ENCODE measurements around the gene KCNG1. TPM values are rescaled to one million over a fixed set of nuclear protein-coding genes. Genes with fewer than 3 reads are reported as not detected.

Gene KCNG1
- total and polyA plus RNA-seq, 2 of the 4 experiments (the other 2 are of a cell fraction): 23.7 to 51.4 TPM

GRCh38 chr20:50958615-50959542 lies 64.0 kb downstream of the KCNG1 start, which contains the start of gene MOCS3:
TSS of gene MOCS3 (plus strand) at chr20:50958818. CDS start at chr20:50958843, 25 bp downstream.
- Histone ChIP-seq H4K91ac (ENCODE audit: insufficient read depth, low read depth, low read length) (peak within 1 kb of the TSS; percentile 79), H3K56ac (ENCODE audit: extremely low read depth, insufficient read depth, low read length) (peak within 1 kb of the TSS; percentile 100), H3K9ac (ENCODE audit: low read depth, low read length) (peak within 1 kb of the TSS; percentile 97), H3K4me2 (ENCODE audit: low read depth, low read length) (peak within 1 kb of the TSS; percentile 96), H2AK9ac (replicated peaks; ENCODE audit: low read depth, low read length, poor library complexity) (peak within 1 kb of the TSS; percentile 80), H4K20me1 (ENCODE audit: insufficient read depth, low read length) (peaks cover 26% of the 10 kb centered on the region), H4K8ac (ENCODE audit: low read depth in 2 of 2, low read length in 2 of 2) (peak within 1 kb of the TSS; percentile 65 to 97), H2BK120ac (ENCODE audit: low read depth, low read length) (peak within 1 kb of the TSS; percentile 96), H3K36me3 (ENCODE audit: control insufficient read depth, insufficient read depth, low read length) (peaks cover 4% of the 10 kb centered on the region), H3K23ac (ENCODE audit: low read depth, low read length) (peak within 1 kb of the TSS; percentile 91), H3K27me3 (ENCODE audit: control insufficient read depth, insufficient read depth, low read length) (no peaks in the 10 kb centered on the region), H2AFZ (replicated peaks; ENCODE audit: low read length, poor library complexity) (peak within 1 kb of the TSS; percentile 97), H3K4me1 (ENCODE audit: control insufficient read depth, insufficient read depth, low read length) (peaks cover 10% of the 10 kb centered on the region), H2BK15ac (ENCODE audit: low read depth, low read length) (peak within 1 kb of the TSS; percentile 65; the same call in 1 of the 3 replicates), H2AK5ac (ENCODE audit: low read depth, low read length) (peak within 1 kb of the TSS; percentile 96), H4K5ac (ENCODE audit: low read depth, low read length) (peak within 1 kb of the TSS; percentile 93), H3K4ac (ENCODE audit: low read depth, low read length) (peak within 1 kb of the TSS; percentile 85), H3K4me3 (ENCODE audit: insufficient read depth, low read depth, low read length) (peak within 1 kb of the TSS; percentile 91), H3K27ac (ENCODE audit: insufficient read depth, low read length) (peak within 1 kb of the TSS; percentile 93), H3K18ac (ENCODE audit: low read depth, low read length) (peak within 1 kb of the TSS; percentile 92), H3K14ac (replicated peaks; ENCODE audit: low read depth, low read length) (peak within 1 kb of the TSS; percentile 88), H3K9me3 (ENCODE audit: control insufficient read depth, insufficient read depth, low read length) (no peaks in the 10 kb centered on the region), H2BK5ac (ENCODE audit: low read depth, low read length, poor library complexity, severe bottlenecking) (peak within 1 kb of the TSS; percentile 93), H3K79me1 (ENCODE audit: low read depth in 1 of 2, low read length in 2 of 2) (peaks cover 10 to 50% of the 10 kb centered on the region in 2 experiments; a peak in 3 of 4 replicates), H3K9me1 (ENCODE audit: insufficient read depth, low read length) (peaks cover 7% of the 10 kb centered on the region; the same call in 1 of the 2 replicates), H2BK20ac (ENCODE audit: low read depth, low read length) (peak within 1 kb of the TSS; percentile 90)
- TF ChIP-seq NFE2L2 (IDR thresholded peaks at IDR 0.05; ENCODE audit: low read depth, low read length) (no peak), BHLHE40 (IDR thresholded peaks at IDR 0.05; ENCODE audit: low read depth, low read length) (peak; percentile 97), MXI1 (IDR thresholded peaks at IDR 0.05; ENCODE audit: borderline replicate concordance, low read depth, low read length) (peak; percentile 91), POLR2A (IDR thresholded peaks at IDR 0.05; ENCODE audit: low read depth, low read length) (peak; percentile 78; the same call in 1 of the 2 replicates), FOS (IDR thresholded peaks at IDR 0.05; ENCODE audit: low read depth, low read length) (peak; percentile 36; the same call in 1 of the 2 replicates), USF2 (IDR thresholded peaks at IDR 0.05; ENCODE audit: low read depth, low read length) (no peak), CTCF (conservative IDR thresholded peaks at IDR 0.05; ENCODE audit: low read depth, low read length) (0 out of 2 replicates have a peak, but pooled peaks have one; percentile 0), CEBPB (IDR thresholded peaks at IDR 0.05; ENCODE audit: low read depth, low read length) (peak; percentile 71), RFX5 (IDR thresholded peaks at IDR 0.05; ENCODE audit: low read depth, low read length) (no peak), CHD1 (IDR thresholded peaks at IDR 0.05; ENCODE audit: low read depth, low read length) (0 out of 2 replicates have a peak, but pooled peaks have one; percentile 28)
- ChIA-PET POLR2A (ENCODE audit: unreplicated experiment) (no interaction called here), CTCF (interaction anchor here (1.0 to 1.2 kb wide), 2 partner anchors 23 to 26 kb away, joined by 3 to 4 read pairs; no protein-coding TSS in a partner anchor)
- 3% methylated on average over 43 of the region's 67 CpGs; no CpG with 5 or more reads in 1 of the 2 experiments for WGBS, 2 experiments (ENCODE audit: extremely low coverage in 2 of 2, insufficient read length in 1 of 2)
- no TSS peak for BruUV-seq (replicated peaks)
- peak; percentile 93 for DNase-seq
- in situ Hi-C loops (cut with MboI; ENCODE audit: low sequenced_read_pairs) (no loop called here), intact Hi-C loops (cut with micrococcal nuclease) (loop anchor here (2.0 kb wide), 2 partner anchors 22 to 164 kb away; partner anchors contain the start of gene BCAS4), dilution Hi-C loops (cut with HindIII; ENCODE audit: low sequenced_read_pairs, unreplicated experiment) (no loop called here)
- ATAC-seq (ENCODE audit: low read depth): peak; percentile 83

Measured in IMR-90 (cell line).